T-helper 2 cell treated with Interferon-gamma antibody and Interleukin-4, amounts not matched to agents 100 ng/mL and 5 ng/mL, for 36 hours (primary cell): ENCODE measurements around the gene ORAI1. TPM values are rescaled to one million over a fixed set of nuclear protein-coding genes. Genes with fewer than 3 reads are reported as not detected.
"Not testable (repeated sequence)": the region's sequence is repeated elsewhere in the genome, so short reads cannot be mapped to it uniquely, and the experiment has no call there.

ENCODE experiments used
- intact Hi-C: fragments of 100-400 bp; cut with micrococcal nuclease; formaldehyde crosslinking; loops from one replicate; pipeline ENCODE4 v1.15.1; 2023
- total RNA-seq: library from RNA; stranded (reverse); gene quantifications from 2 replicates; pipeline ENCODE4 v1.2.3, GENCODE V29; 2022

ORAI1 gene
- total RNA-seq, 1 donor from 2014 or later, result 63.9 TPM

DNA sequence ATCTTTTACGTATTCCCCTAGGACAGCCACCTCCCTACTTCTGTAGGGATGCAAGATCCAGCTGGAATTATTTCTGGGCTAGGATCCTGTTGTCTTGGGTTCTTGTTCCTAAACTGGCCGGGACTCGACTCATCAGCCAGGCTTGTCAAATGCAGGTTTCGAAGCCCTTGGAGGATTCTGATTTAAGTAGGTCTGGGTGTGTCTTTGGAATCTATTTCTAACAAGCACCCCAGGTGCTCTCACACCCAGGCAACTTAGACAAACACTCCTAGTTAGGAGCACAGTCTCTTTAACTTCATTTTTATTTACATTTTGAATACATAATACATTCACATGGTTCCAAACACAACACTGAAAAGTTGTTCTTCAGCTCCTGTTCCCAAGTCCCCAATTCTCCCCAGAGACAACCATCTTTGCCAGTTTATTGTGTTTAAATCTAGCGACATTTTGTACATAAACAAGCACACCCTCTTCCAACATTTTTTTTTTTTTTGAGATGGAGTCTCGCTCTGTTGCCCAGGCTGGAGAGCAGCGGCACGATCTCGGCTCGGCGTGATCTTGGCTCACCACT is 22.2 kb downstream of the ORAI1 start:
- intact Hi-C loops, result no loop called here

DNA sequence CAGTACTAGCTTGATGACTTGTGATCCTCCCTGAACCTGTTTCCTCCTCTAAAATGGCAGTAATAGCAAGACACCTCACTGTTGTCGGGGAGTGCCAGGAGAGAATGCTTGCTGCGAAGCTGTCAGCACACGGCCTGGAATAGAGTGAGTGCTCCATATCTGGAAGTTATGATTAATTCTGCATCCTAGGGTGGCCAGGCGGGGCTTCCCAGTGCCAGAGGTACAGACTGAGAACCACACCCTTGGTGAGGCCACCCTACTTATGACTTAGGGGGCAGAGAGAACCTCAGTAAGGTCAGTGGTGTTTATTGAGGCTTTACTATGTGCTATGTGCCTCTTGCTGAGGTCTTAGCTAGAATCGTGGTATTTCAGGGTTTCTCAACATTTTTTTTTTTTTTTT is 23.0 kb downstream of the ORAI1 start:
- intact Hi-C loops, result no loop called here

DNA sequence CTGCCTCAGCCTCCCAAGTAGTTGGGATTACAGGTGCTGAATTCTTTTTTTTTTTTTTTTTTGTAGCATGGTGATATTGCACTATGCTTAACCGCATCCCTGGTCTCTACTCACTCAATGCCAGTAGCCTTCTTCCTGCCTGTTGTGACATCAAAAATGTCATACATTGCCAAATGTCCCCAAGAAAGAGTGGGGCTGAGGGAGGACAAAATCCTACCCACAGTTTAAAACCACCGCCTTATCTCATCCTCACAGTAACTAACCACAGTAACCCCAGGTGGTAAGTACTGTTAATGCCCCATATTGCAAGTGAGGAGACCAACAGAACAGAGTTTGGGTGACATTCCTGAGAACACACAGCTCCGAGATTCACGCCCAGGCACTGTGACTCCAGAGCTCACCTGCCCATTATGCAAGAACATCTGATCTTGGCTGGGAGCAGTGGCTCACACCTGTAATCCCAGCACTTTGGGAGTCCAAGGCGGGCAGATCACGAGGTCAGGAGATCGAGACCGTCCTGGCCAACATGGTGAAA is 23.6 kb downstream of the ORAI1 start:
- intact Hi-C loops, result no loop called here

DNA sequence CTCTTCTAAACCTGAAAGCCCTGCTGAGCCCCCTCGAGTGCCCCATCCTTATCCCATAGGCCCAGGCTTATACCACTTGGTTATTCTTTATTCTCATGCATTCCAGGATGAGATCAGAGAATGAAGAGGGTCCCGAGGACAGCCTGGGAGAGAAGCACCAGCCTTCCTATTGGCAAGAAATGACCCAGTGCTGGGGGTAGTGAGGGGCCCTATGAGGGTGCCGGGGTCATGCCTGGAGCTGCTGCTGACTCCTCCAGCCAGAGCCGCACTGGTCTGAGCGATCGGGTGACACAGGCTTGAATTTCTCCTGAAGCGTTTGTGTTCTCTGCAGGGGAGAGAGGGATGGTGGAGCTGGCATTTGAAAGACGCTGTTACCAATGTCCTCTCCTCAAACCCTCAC is 25.0 kb downstream of the ORAI1 start:
- intact Hi-C loops, result no loop called here

DNA sequence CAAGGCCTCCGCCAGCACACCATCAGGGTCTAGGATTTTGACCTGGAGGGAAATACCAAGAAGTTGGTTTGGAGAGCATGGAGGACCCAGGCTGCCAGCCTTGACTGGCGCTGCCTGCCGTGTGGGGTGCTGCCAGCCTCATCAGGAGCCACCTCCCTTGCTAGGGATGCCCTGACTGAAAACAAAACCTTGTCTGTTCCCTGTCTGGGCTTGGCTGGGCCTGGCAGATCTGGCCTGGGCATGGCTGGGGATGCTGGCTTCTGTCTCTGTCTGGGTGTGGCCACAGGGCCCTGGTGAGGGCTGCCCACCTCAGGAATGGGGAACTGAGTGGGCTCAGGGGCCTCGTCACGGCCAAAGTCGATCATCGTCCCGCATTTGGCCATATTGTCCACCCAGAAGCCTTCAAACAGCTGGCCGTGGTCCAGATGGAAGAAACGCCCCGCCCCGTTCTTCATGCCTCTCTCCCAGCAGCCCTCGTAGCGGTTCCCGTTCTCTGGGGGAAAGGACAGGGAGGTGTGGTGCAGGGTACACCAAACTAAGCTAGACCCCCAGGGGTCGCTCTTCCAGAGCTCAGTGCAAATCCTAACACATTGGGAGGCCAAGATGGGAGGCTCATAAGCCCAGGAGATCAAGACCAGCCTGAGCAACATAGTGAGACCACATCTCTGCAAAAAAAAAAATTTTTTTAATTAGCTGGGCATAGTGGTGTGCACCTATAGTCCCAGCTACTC is 26.6 kb downstream of the ORAI1 start:
- intact Hi-C loops, result no loop called here

DNA sequence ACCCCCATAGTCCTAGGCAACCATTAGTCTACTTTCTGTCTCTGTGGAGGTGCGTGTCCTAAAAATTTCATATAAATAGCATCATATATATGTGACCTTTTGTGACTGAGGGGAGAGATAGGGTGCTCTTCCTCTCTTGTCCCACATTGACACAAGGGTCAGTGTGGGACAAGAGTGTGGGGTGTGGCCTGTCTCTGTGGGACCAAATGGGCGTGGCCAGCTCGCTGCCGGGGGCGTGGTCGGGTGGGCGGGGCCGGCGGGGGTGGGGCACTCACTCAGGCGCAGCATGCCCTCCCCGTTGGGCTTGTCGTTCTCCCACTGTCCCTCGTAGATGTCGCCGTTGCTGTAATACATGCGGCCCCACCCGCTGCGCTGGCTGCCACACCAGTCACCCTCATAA is 27.7 kb downstream of the ORAI1 start:
- intact Hi-C loops, result no loop called here

DNA sequence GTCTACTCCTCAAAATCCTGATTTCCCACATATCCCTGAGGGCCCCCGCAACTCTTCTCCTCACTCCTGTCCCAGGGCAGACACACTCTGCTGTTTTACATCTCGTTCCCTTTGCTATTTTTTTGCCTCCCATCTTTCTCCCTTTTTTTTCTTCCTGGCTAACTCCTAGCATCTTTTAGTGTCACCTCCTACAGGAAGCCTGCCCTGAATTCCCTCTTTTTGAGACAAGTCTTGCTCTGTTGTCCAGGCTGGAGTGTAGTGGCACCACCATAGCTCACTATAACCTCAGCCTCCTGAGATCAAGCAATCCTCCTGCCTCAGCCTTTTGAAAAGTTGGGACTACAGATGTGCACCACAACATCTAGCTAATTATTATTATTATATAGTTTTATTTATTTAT is 29.8 kb downstream of the ORAI1 start:
- intact Hi-C loops, result no loop called here

DNA sequence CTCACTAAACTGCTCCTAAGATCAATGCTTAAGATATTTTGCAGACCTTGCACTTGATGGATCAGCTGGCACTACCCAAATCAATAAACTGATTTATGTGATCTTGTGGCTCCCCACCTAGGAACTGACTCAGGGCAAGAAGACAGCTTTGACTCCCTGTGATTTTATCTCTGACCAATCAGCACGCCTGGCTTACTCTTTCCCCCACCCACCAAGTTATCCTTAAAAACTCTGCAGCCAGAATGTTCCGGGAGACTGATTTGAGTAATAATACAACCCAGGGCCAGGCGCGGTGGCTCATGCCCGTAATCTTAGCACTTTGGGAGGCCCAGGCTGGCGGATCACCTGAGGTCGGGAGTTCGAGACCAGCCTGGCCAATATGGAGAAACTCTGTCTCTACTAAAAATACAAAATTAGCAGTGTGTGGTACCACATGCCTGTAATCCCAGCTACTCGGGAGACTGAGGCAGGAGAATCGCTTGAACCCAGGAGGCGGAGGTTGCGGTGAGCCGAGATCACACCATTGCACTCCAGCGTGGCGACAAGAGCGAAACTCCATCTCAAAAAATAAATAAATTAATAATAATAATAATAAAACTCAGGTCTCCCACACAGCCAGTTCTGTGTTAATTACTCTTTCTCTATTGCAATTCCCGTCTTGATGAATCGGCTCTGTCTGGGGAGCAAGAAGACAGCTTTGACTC is 31.1 kb downstream of the ORAI1 start:
- intact Hi-C loops, result loop anchor here (2.0 kb wide), 1 partner anchor 31 kb away; the partner anchor contains the start of gene ORAI1

DNA sequence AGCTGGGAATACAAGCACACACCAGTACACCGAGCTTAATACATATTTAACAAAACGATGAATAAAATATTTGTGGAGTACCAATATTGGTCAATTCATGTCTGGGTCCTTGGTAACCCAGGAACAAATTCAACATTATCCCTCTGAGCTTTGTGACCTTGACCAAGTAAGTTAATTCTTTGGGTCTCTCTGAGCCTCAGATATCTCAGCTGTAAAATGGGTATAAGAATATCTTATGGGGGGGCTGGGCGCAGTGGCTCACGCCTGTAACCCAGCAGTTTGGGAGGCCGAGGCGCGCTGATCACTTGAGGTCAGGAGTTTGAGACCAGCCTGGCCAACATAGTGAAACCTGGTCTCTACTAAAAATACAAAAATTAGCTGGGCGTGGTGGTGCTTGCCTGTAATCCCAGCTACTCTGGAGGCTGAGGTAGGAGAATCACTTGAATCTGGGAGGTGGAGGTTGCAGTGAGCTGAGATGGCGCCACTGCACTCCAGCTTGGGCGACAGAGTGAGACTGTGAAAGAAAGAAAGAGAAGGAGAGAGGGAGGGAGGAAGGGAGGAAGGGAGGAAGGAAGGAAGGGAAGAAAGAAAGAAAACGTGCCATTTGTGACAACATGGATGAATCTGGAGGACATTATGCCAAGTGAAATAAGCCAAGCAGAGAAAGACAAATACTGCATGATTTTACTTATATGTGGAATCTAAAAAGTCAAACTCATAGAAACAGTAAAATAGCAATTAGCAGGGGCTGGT is 35.2 kb downstream of the ORAI1 start:
- intact Hi-C loops, result not testable (repeated sequence)

DNA sequence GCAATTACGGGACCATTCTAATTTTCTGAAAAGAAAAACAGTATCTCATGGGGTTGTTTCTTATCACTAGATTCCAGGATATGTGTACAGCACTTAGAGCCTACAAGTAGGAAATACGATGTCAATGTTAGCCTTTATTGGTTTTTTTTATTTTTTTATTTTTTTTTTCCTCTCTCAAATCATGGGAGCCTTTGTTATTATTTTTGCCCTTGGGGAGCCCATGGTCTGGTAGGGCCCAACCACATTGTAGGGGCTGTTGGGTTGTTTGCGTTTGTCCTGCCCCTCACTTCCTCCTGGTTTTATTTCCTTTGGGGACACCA is 37.2 kb downstream of the ORAI1 start:
- intact Hi-C loops, result no loop called here

DNA sequence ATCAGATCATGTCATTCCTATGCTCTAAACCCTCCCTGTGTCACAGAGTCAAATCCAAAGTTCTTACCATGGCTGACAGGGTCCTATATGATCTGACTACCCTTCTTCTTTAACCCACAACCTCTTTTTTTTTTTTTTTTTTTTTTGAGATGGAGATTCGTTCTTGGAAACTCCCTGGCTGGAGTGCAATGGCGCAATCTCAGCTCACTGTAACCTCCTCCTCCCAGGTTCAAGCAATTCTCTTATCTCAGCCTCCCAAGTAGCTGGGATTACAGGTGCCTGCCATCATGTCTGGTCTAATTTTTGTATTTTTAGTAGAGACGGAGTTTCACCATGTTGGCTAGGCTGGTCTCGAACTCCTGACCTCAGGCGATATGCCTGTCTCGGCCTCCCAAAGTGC is 40.5 kb downstream of the ORAI1 start:
- intact Hi-C loops, result not testable (repeated sequence)

DNA sequence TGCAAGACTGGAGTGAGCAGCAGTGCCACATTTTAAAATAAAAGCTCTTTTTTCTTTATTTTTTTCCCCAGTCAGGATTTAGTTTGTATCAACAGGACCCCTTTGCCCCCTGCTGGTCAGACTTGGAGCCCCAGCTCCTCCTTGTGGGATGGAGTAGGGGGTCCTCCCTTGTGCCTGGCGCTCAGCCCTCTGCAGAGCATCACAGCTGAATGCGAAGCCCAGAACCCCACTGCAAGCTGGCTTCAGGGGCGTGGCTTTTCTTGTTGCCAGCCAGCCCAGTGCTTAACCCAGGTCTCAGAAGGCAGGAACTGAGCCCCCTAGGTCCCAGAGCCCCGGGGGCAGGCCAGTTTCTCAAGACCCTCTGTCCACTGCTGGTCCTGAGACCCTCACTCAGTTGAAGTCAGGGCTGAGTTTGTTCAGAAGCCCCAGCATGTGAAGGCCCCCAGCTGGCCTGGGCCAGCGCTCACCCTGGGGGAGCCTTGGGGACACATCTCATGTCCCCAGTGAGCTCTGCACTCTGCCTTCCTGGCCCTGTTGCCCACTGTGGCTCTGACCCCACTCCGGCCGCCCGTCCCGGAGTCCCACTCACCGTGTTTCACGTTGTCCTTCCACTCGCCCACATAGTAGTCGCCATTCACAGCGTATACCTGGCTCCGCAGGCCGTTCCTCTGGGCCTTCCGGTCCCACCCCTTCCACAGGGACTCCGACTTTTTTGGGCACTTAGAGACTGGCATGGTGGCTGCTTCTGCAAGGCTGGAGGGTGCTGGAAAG is 42.6 kb downstream of the ORAI1 start:
- intact Hi-C loops, result no loop called here

DNA sequence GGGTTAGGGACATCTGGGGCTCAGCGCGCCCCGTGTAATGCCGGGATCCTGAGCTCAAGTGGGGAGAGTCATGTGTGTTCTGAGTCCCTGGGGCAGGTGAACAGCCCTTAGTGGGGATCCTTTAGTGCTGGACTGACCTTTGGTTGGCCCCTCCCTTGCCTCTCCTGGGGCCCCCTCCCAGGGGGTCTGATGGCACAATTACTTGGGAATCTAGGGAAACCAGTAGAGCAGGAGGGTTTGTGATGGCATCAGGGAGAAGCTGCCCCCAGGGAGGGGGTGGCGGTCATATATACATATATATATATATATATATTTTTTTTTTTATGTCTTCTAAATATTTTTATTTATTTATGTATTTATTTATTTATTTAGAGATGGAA is 43.2 kb downstream of the ORAI1 start, which contains the start of gene MORN3:
Gene MORN3, minus strand, starts transcription at position 134 of the 380 bp plus-strand sequence. CDS start 171 bp downstream, outside the sequence.
- intact Hi-C loops, result no loop called here

DNA sequence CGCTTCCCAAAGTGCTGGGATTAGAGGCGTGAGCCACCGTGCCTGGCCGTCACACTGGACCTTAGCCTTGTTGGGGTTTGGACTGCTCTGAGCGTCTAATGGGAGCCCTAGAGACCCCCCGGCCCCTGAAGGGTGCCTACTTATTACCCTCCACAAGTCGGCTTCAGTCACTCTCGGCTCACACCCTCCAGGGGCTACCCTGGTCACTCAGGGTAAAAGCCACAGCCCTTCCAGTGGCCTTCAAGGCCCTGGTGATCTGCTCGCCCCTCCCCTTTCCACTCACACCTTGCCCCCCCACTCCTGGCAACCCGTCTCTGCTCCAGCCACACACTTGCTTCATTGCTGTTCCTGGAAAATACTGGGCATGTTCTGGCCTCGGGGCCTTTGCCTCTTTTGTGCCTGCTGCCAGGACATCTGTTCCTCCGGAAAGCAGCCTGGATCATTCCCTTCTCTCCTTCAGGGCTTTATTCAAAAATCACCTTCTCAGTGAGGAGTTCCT is 46.7 kb downstream of the ORAI1 start:
- intact Hi-C loops, result loop anchor here (5.0 kb wide), 1 partner anchor 91 kb away; the partner anchor contains the start of gene KDM2B

DNA sequence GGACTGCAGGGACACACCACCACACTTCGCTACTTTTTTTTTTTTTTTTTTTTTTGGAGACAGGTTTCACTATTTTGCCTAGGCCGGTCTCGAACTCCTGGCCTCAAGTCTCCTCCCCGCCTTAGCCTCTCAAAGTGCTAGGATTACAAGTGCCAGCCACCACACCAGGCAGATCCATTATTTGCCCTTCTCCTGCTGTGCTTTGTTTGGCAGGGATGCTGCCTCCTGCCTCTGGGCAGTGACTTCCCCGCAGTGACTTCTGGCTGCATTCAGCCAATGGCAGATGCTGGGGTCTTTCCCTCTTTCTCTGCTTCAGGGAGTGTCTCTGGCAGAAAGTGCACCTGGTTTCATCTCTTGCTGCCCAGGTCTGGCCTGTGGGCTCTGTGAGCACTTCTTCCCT is 49.9 kb downstream of the ORAI1 start:
- intact Hi-C loops, result no loop called here

DNA sequence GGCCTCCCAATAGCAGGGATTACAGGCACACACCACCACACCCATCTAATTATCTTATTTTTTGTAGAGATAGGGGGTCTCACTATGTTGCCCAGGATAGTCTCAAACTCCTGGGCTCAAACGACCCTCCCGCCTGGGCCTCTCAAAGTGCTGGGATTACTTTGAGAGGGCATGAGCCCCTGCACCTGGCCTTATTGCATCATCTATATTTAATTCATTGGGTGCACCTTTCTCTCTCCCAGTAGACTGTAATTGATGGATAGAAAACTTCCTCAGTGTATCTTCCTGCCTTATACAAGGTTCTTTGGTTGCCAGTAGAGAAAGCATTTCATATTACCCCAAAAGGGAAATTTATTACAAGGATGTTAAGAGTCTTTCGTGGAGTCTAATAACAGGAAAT is 52.0 kb downstream of the ORAI1 start:
- intact Hi-C loops, result no loop called here

DNA sequence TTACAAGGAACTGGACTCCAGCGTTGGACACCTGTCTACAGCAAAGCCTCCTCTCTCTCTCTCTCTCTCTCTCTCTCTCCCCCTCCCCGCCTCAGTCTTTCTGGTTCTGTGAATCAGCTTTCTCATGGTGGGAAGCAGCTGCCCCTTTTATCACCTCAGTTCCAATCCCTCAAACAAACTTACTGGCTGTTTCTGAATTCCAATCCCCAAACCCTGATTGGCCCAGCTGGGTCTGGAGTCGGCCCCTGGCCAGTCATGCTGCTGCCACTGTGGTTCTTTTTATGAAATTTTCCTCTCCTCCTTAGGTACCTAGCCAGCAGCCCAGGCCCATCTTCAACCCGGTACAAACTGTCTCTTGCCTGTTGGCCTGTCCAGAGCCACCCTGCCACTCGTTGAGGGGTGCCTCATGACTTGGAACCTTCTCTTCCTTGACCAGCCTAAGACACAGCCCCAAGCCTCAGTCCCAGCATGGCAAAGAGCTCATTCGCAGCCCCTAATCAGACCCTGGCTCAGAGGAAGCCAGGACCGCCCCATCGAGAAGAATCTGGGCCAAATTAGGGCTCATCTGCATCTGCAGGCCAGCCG is 52.5 kb downstream of the ORAI1 start:
- intact Hi-C loops, result no loop called here

DNA sequence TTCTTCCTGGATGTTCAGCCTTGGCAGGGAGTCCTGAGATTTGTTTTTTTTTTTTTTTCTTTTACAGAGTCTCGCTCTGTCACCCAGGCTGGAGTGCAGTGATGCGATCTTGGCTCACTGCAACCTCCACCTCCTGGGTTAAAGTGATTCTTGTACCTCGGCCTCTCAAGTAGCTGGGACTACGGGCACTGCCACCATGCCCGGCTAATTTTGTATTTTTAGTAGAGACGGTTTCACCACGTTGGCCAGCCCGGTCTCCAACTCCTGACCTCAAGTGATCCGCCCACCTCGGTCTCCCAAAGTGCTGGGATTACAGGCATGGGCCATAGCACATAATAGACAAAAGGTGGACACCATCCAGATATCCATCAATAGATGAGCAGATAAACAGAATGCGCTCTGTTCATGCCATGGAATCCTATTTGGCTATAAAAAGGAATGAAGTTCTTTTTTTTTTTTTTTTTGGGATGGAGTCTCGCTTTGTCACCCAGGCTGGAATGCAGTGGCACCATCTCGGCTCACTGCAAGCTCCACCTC is 53.4 kb downstream of the ORAI1 start:
- intact Hi-C loops, result not testable (repeated sequence)

DNA sequence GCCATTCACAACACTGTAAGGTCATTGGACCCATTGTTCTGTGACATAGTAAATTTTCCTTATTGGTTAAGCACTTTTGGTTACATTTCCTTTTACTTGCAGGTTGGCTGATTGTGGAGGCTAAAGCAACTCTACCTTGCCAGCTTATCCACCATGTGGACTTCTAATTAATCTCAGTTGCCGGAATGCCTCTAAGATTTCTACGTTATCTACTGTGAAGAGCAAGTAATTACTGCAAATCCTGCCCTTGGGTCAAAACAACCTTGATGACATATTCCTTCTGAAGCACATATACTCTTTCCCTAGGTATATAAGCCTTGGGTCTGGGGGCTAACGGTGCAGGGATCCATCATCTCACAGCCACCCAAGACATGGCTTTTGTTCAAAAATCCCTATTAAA is 62.6 kb downstream of the ORAI1 start:
- intact Hi-C loops, result loop anchor here (5.0 kb wide), 1 partner anchor 198 kb away; the partner anchor contains the start of gene PSMD9

DNA sequence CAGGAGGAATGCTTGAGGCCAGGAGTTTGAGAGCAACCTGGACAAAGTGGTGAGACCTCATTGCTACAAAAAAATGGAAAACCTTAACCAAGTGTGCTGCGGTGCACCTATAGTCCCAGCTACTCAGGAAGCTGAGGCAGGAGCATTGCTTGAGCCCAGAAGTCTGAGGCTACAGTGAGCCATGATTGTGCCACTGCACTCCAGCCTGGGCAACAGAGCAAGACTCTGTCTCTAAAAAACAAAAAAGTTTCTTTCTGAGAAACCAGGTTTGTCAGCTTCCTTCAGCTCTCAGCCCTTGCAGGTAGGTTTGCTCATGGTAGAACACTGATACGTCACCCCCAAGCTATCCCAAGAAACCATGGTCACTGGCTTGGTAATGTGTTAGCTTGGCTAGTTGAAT is 63.1 kb downstream of the ORAI1 start:
- intact Hi-C loops, result loop anchor here (5.0 kb wide), 1 partner anchor 198 kb away; the partner anchor contains the start of gene PSMD9
